ENCODE results near the gene GFOD1.

GRCh38 chr6:13404892-13405254 lies 82.5 kb downstream of the GFOD1 start:
- TF ChIP-seq PATZ1 (CRISPR knock-in tag; IDR thresholded peaks at IDR 0.05; ENCODE audit: borderline replicate concordance) (no peak), ARNTL (CRISPR knock-in tag; IDR thresholded peaks at IDR 0.05; ENCODE audit: borderline replicate concordance, low read depth) (no peak), TSHZ2 (CRISPR knock-in tag; IDR thresholded peaks at IDR 0.05) (no peak), ISL1 (CRISPR knock-in tag; IDR thresholded peaks at IDR 0.05) (no peak), ZFP30 (CRISPR knock-in tag; IDR thresholded peaks at IDR 0.05) (no peak), CSRNP3 (CRISPR knock-in tag; IDR thresholded peaks at IDR 0.05) (no peak), RARB (CRISPR knock-in tag; IDR thresholded peaks at IDR 0.05) (no peak), GLIS3 (CRISPR knock-in tag; IDR thresholded peaks at IDR 0.05) (no peak), OSR1 (CRISPR knock-in tag; IDR thresholded peaks at IDR 0.05) (no peak)

Data from SK-N-SH treated with all-trans-retinoic acid at 6 μM for 48 hours (cell line).